ENCODE measurements around the gene ACTN1. TPM values are rescaled to one million over a fixed set of nuclear protein-coding genes. Genes with fewer than 3 reads are reported as not detected.
"Not testable (repeated sequence)": the region's sequence is repeated elsewhere in the genome, so short reads cannot be mapped to it uniquely, and the experiment has no call there.

Gene ACTN1
- total RNA-seq, 1 donor from 2014 or later, result 209 TPM

- TF ChIP-seq POLR2A (IDR thresholded peaks at IDR 0.05) (no peak), POLR2AphosphoS5 (IDR thresholded peaks at IDR 0.05; ENCODE audit: insufficient read depth in 1 of 2, low read depth in 1 of 2) (no peak), CTCF (IDR thresholded peaks at IDR 0.05) (no peak)
- intact Hi-C loops (cut with DNase I), result loop anchor here (5.0 kb wide), 1 partner anchor 247 kb away; no protein-coding TSS in a partner anchor
- H3K4me3 ChIP-seq, result no peak overlapping the region
- no peaks in the 10 kb centered on the region for H3K4me1 ChIP-seq
- H3K27me3 ChIP-seq, result no peaks in the 10 kb centered on the region
- no peaks in the 10 kb centered on the region for H3K9me3 ChIP-seq
- no peaks in the 10 kb centered on the region for H3K36me3 ChIP-seq
- DNase-seq (ENCODE audit: extremely low spot score in 2 of 2), result no peak
- no peak overlapping the region for H3K27ac ChIP-seq
These were observed 118.3 kb downstream of the ACTN1 start for GRCh38 chr14:68860771-68861170.

- Histone ChIP-seq H3K4me1 (no peaks in the 10 kb centered on the region), H3K9me3 (no peaks in the 10 kb centered on the region), H3K4me3 (no peak overlapping the region), H3K27me3 (no peaks in the 10 kb centered on the region), H3K36me3 (no peaks in the 10 kb centered on the region), H3K27ac (no peak overlapping the region)
- TF ChIP-seq CTCF (IDR thresholded peaks at IDR 0.05) (no peak), POLR2AphosphoS5 (IDR thresholded peaks at IDR 0.05; ENCODE audit: insufficient read depth in 1 of 2, low read depth in 1 of 2) (no peak), POLR2A (IDR thresholded peaks at IDR 0.05) (no peak)
- intact Hi-C loops (cut with DNase I), result no loop called here
- no peak for DNase-seq (ENCODE audit: extremely low spot score in 2 of 2)
These were observed 121.5 kb downstream of the ACTN1 start for GRCh38 chr14:68857516-68858070.

- H3K9me3 ChIP-seq, result no peaks in the 10 kb centered on the region
- H3K4me1 ChIP-seq, result no peaks in the 10 kb centered on the region
- TF ChIP-seq CTCF (IDR thresholded peaks at IDR 0.05) (no peak), POLR2AphosphoS5 (IDR thresholded peaks at IDR 0.05; ENCODE audit: insufficient read depth in 1 of 2, low read depth in 1 of 2) (no peak), POLR2A (IDR thresholded peaks at IDR 0.05) (no peak)
- intact Hi-C loops (cut with DNase I), result no loop called here
- no peaks in the 10 kb centered on the region for H3K27me3 ChIP-seq
- no peaks in the 10 kb centered on the region for H3K36me3 ChIP-seq
- DNase-seq (ENCODE audit: extremely low spot score in 2 of 2), result no peak
- no peak overlapping the region for H3K27ac ChIP-seq
- H3K4me3 ChIP-seq, result no peak overlapping the region
These were observed 122.5 kb downstream of the ACTN1 start for GRCh38 chr14:68856572-68856971.

GRCh38 chr14:68854421-68854820 lies 124.7 kb downstream of the ACTN1 start:
- Histone ChIP-seq H3K27me3 (no peaks in the 10 kb centered on the region), H3K27ac (no peak overlapping the region), H3K4me3 (no peak overlapping the region), H3K36me3 (no peaks in the 10 kb centered on the region), H3K9me3 (no peaks in the 10 kb centered on the region), H3K4me1 (no peaks in the 10 kb centered on the region)
- intact Hi-C loops (cut with DNase I), result no loop called here
- TF ChIP-seq POLR2A (IDR thresholded peaks at IDR 0.05) (no peak), POLR2AphosphoS5 (IDR thresholded peaks at IDR 0.05; ENCODE audit: insufficient read depth in 1 of 2, low read depth in 1 of 2) (no peak), CTCF (IDR thresholded peaks at IDR 0.05) (no peak)
- no peak for DNase-seq (ENCODE audit: extremely low spot score in 2 of 2)

GRCh38 chr14:68853749-68854148 lies 125.4 kb downstream of the ACTN1 start:
- intact Hi-C loops (cut with DNase I), result no loop called here
- no peaks in the 10 kb centered on the region for H3K27me3 ChIP-seq
- no peak for DNase-seq (ENCODE audit: extremely low spot score in 2 of 2)
- no peaks in the 10 kb centered on the region for H3K9me3 ChIP-seq
- no peak overlapping the region for H3K27ac ChIP-seq
- H3K4me1 ChIP-seq, result no peaks in the 10 kb centered on the region
- TF ChIP-seq POLR2AphosphoS5 (IDR thresholded peaks at IDR 0.05; ENCODE audit: insufficient read depth in 1 of 2, low read depth in 1 of 2) (no peak), CTCF (IDR thresholded peaks at IDR 0.05) (no peak), POLR2A (IDR thresholded peaks at IDR 0.05) (no peak)
- H3K4me3 ChIP-seq, result no peak overlapping the region
- H3K36me3 ChIP-seq, result no peaks in the 10 kb centered on the region

GRCh38 chr14:68852493-68852892 lies 126.6 kb downstream of the ACTN1 start:
- DNase-seq (ENCODE audit: extremely low spot score in 2 of 2); H3K4me1 ChIP-seq; H3K4me3 ChIP-seq; H3K27me3 ChIP-seq; H3K27ac ChIP-seq; intact Hi-C loops (cut with DNase I); H3K36me3 ChIP-seq; H3K9me3 ChIP-seq: not testable (repeated sequence)
